ENCODE data around the gene CPS1. TPM values are rescaled to one million over a fixed set of nuclear protein-coding genes. Genes with fewer than 3 reads are reported as not detected.

The CPS1 gene
- total RNA-seq, result 8.8 TPM

- TF ChIP-seq POLR2AphosphoS5 (IDR thresholded peaks at IDR 0.05; ENCODE audit: insufficient read depth in 1 of 2, low read depth in 1 of 2), result no peak
- no peak for TF ChIP-seq CTCF (IDR thresholded peaks at IDR 0.05)
- TF ChIP-seq POLR2A (IDR thresholded peaks at IDR 0.05), result no peak
- no peak for DNase-seq (ENCODE audit: extremely low spot score in 2 of 2)
- Histone ChIP-seq H3K27me3 (no peaks in the 10 kb centered on the region), H3K36me3 (no peaks in the 10 kb centered on the region), H3K4me3 (no peak within 1 kb of the TSS), H3K27ac (no peak within 1 kb of the TSS), H3K4me1 (no peaks in the 10 kb centered on the region), H3K9me3 (no peaks in the 10 kb centered on the region)
- intact Hi-C loops (cut with DNase I), result no loop called here
Observed at GRCh38 chr2:210556329-210556980, at the start of gene CPS1. Gene CPS1 (plus strand): TSS chr2:210556599. CDS start chr2:210556734, 135 bp downstream.

GRCh38 chr2:210515911-210516310 lies 40.5 kb upstream of the CPS1 start:
- H3K4me3 ChIP-seq, result no peak overlapping the region
- no peaks in the 10 kb centered on the region for H3K27me3 ChIP-seq
- H3K27ac ChIP-seq, result no peak overlapping the region
- TF ChIP-seq POLR2A (IDR thresholded peaks at IDR 0.05) (no peak), POLR2AphosphoS5 (IDR thresholded peaks at IDR 0.05; ENCODE audit: insufficient read depth in 1 of 2, low read depth in 1 of 2) (no peak), CTCF (IDR thresholded peaks at IDR 0.05) (no peak)
- no peak for DNase-seq (ENCODE audit: extremely low spot score in 2 of 2)
- intact Hi-C loops (cut with DNase I), result no loop called here
- H3K36me3 ChIP-seq, result no peaks in the 10 kb centered on the region
- no peaks in the 10 kb centered on the region for H3K4me1 ChIP-seq
- no peaks in the 10 kb centered on the region for H3K9me3 ChIP-seq

GRCh38 chr2:210517264-210517663 lies 39.1 kb upstream of the CPS1 start:
- DNase-seq (ENCODE audit: extremely low spot score in 2 of 2), result no peak
- intact Hi-C loops (cut with DNase I), result no loop called here

GRCh38 chr2:210519594-210519993 lies 36.8 kb upstream of the CPS1 start:
- TF ChIP-seq POLR2A (IDR thresholded peaks at IDR 0.05) (no peak), CTCF (IDR thresholded peaks at IDR 0.05) (no peak), POLR2AphosphoS5 (IDR thresholded peaks at IDR 0.05; ENCODE audit: insufficient read depth in 1 of 2, low read depth in 1 of 2) (no peak)
- Histone ChIP-seq H3K4me3 (no peak overlapping the region), H3K4me1 (no peaks in the 10 kb centered on the region), H3K9me3 (no peaks in the 10 kb centered on the region), H3K27ac (no peak overlapping the region), H3K36me3 (no peaks in the 10 kb centered on the region), H3K27me3 (no peaks in the 10 kb centered on the region)
- intact Hi-C loops (cut with DNase I), result no loop called here
- no peak for DNase-seq (ENCODE audit: extremely low spot score in 2 of 2)

More at GRCh38 chr2:210517264-210517663, 39.1 kb upstream of the CPS1 start:
- no peak overlapping the region for H3K4me3 ChIP-seq
- TF ChIP-seq POLR2A (IDR thresholded peaks at IDR 0.05) (no peak), POLR2AphosphoS5 (IDR thresholded peaks at IDR 0.05; ENCODE audit: insufficient read depth in 1 of 2, low read depth in 1 of 2) (no peak)
- no peaks in the 10 kb centered on the region for H3K9me3 ChIP-seq
- H3K27me3 ChIP-seq, result no peaks in the 10 kb centered on the region
- no peaks in the 10 kb centered on the region for H3K4me1 ChIP-seq
- no peaks in the 10 kb centered on the region for H3K36me3 ChIP-seq
- no peak overlapping the region for H3K27ac ChIP-seq

GRCh38 chr2:210522399-210522798 lies 34.0 kb upstream of the CPS1 start:
- TF ChIP-seq POLR2A (IDR thresholded peaks at IDR 0.05) (no peak), POLR2AphosphoS5 (IDR thresholded peaks at IDR 0.05; ENCODE audit: insufficient read depth in 1 of 2, low read depth in 1 of 2) (no peak), CTCF (IDR thresholded peaks at IDR 0.05) (no peak)
- intact Hi-C loops (cut with DNase I), result no loop called here
- Histone ChIP-seq H3K4me1 (no peaks in the 10 kb centered on the region), H3K9me3 (no peaks in the 10 kb centered on the region), H3K4me3 (no peak overlapping the region), H3K27ac (no peak overlapping the region), H3K27me3 (no peaks in the 10 kb centered on the region), H3K36me3 (no peaks in the 10 kb centered on the region)
- no peak for DNase-seq (ENCODE audit: extremely low spot score in 2 of 2)
